Ascending aorta (tissue), 2 donors: ENCODE measurements around the gene TOP2A. TPM values are rescaled to one million over a fixed set of nuclear protein-coding genes. Genes with fewer than 3 reads are reported as not detected.
"Not testable (repeated sequence)": the region's sequence is repeated elsewhere in the genome, so short reads cannot be mapped to it uniquely, and the experiment has no call there.

Source experiments
- DNase-seq, 2 donors: peaks; one replicate each; pipeline ENCODE4 v3.0.0-alpha.2; 2019; ENCODE audit warnings: low spot score in 2 of 2
- H3K27ac ChIP-seq, 2 donors: fragments of 200-600 bp; sonication (generic); one replicate each; pipeline ENCODE4 v1.5.1; 2016 to 2017; ENCODE audit warnings: mild to moderate bottlenecking in 1 of 2
- H3K27me3 ChIP-seq: fragments of 200-600 bp; sonication (generic); one replicate; pipeline ENCODE4 v1.5.1; 2017
- H3K36me3 ChIP-seq, 2 donors: fragments of 200-600 bp; sonication (generic); one replicate each; pipeline ENCODE4 v1.5.1; 2016
- H3K4me1 ChIP-seq, 2 donors: fragments of 200-600 bp; sonication (generic); one replicate each; pipeline ENCODE4 v1.5.1; 2016 to 2017; ENCODE audit warnings: mild to moderate bottlenecking in 1 of 2
- H3K4me3 ChIP-seq, 2 donors: fragments of 200-600 bp; sonication (generic); one replicate each; pipeline ENCODE4 v1.5.1; 2016 to 2017; ENCODE audit warnings: mild to moderate bottlenecking in 1 of 2
- H3K9me3 ChIP-seq, 2 donors: fragments of 200-600 bp; sonication (generic); one replicate each; pipeline ENCODE4 v1.5.1; 2016
- intact Hi-C: fragments of 100-400 bp; cut with DNase I; formaldehyde crosslinking; loops from one replicate; pipeline ENCODE4 v1.15.1; 2023
- total RNA-seq: library from RNA; depleted of rRNA; stranded (reverse); fragments of >200 nt; gene quantifications from one replicate; pipeline ENCODE4 v1.1.0, GENCODE V29; 2016
- TF ChIP-seq, protein P1 (sequence below), 3 experiments: fragments of 200-600 bp in 2 of 3; fragments of 450-650 bp in 1 of 3; sonication (generic) in 2 of 3; IDR thresholded peaks; one replicate each; pipeline ENCODE4 v1.5.1; 2016 to 2019; ENCODE audit warnings: antibody characterized with exemption in 3 of 3, mild to moderate bottlenecking in 1 of 3, moderate library complexity in 1 of 3

The TOP2A gene
- total RNA-seq, 1 donor from 2014 or later = 0.11 TPM

DNA sequence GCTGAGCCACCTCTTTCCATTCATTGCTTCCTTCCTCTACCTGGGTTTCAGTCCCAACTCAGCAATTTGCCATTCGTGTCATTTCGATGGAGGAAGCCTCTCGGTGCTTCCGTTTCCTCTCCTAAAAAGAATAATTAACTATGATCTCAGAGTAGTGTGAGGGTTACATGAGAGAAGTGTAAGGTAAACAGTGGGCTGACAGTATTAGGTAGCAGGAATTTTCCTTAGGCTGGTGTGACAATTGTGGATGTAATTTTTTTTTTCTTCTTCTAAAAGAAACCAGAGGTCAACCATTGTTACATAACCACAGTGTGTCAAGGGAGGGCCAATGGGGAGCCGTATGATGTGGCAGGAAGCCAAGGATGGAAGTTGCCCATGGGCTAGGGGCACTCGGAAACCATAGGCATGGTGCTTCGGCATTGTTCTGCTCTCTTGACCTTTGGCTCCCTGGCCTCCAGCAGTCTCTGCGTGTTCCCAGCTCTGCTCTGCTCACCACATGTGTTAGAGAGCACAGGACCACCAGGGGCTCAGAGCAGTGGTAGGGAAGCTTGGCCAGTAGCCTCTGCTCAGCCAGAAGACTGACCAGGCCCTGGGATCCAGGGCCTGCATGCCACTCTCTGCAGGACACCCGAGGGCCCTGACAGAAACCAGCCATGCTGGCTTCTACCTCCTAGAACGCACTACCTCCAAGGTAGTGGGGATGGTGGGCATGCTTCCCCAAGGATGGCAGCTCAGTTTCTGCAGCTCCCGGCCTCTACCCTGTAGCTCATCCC is 2.0 kb upstream of the TOP2A start:
- H3K9me3 ChIP-seq = no peaks in the 10 kb centered on the region
- TF ChIP-seq, protein P1, sequence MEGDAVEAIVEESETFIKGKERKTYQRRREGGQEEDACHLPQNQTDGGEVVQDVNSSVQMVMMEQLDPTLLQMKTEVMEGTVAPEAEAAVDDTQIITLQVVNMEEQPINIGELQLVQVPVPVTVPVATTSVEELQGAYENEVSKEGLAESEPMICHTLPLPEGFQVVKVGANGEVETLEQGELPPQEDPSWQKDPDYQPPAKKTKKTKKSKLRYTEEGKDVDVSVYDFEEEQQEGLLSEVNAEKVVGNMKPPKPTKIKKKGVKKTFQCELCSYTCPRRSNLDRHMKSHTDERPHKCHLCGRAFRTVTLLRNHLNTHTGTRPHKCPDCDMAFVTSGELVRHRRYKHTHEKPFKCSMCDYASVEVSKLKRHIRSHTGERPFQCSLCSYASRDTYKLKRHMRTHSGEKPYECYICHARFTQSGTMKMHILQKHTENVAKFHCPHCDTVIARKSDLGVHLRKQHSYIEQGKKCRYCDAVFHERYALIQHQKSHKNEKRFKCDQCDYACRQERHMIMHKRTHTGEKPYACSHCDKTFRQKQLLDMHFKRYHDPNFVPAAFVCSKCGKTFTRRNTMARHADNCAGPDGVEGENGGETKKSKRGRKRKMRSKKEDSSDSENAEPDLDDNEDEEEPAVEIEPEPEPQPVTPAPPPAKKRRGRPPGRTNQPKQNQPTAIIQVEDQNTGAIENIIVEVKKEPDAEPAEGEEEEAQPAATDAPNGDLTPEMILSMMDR (IDR thresholded peaks at IDR 0.05) = no peak
- peaks cover 0 to 9% of the 10 kb centered on the region in 2 donors for H3K4me1 ChIP-seq
- H3K4me3 ChIP-seq = no peak overlapping the region
- no peaks in the 10 kb centered on the region for H3K27me3 ChIP-seq
- DNase-seq = no peak
- H3K36me3 ChIP-seq = no peaks in the 10 kb centered on the region
- intact Hi-C loops = loop anchor here (2.0 to 5.0 kb wide), 4 partner anchors 23 to 202 kb away; partner anchors contain the start of genes CDC6, IGFBP4 and WIPF2
- no peak overlapping the region for H3K27ac ChIP-seq

DNA sequence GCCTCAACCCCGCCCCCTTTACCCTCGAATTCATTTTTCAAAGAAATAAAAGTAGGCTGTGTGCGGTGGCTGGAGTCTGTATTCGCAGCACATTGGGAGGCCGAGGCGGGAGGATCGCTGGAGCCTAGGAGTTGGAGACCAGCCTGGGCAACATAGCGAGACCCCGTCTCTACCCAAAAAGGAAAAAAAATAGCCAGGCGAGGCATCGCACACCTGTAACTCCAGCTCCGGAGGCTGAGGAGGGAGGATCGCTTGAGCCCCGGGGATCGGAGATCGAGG is 671 bp upstream of the TOP2A start:
- Histone ChIP-seq H3K36me3 (no peaks in the 10 kb centered on the region), H3K27ac (peak overlapping the region; percentile 42 to 46), H3K9me3 (no peaks in the 10 kb centered on the region), H3K4me3 (peak overlapping the region; percentile 55 to 62), H3K27me3 (no peaks in the 10 kb centered on the region), H3K4me1 (peaks cover 0 to 9% of the 10 kb centered on the region in 2 donors)
- DNase-seq = peak in 1 of 2 donors; percentile 73
- intact Hi-C loops = loop anchor here (2.0 to 5.0 kb wide), 4 partner anchors 24 to 201 kb away; partner anchors contain the start of genes CDC6, IGFBP4 and WIPF2
- TF ChIP-seq, protein P1 (IDR thresholded peaks at IDR 0.05) = no peak

DNA sequence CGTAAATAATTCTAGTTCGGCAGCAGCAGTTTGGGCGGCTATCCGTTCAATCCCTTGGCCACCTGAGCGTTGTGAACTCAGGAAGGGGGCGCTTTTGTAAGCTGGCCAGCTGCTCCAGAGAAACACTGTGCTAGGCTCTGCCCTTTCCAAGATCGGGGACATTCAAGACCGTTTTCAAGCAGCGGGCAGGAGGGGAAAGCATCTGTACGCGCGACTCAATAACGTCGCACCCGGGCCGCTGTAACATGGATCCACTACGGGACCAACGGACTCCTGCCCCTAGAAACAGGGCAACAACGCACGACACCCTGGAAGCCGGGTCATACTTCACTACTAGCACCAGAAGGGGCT is 463 bp downstream of the TOP2A start:
- Histone ChIP-seq H3K4me3 (peak overlapping the region; percentile 55 to 69), H3K9me3 (no peaks in the 10 kb centered on the region), H3K27me3 (no peaks in the 10 kb centered on the region), H3K36me3 (no peaks in the 10 kb centered on the region), H3K4me1 (peaks cover 0 to 9% of the 10 kb centered on the region in 2 donors), H3K27ac (no peak overlapping the region)
- intact Hi-C loops = loop anchor here (5.0 kb wide), 3 partner anchors 105 to 200 kb away; partner anchors contain the start of genes CDC6 and WIPF2
- DNase-seq = no peak
- TF ChIP-seq, protein P1 (IDR thresholded peaks at IDR 0.05) = no peak

DNA sequence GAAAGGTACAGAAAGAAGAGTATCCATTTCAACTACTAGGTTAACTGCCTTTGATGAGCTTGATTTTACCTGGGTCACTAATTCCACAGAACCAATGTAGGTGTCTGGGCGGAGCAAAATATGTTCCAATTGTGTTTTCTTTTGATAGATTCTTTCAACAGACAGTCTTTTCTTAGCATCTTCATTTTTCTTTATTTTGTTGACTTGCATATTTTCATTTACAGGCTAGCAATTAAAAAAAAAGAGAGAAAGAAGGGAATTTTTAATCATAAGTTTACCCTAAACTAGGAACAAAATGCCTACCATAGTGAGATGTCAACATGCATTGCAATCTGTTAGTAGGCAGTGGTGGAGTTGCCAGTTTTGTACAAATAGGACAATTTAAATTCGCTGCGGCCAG is 1.0 kb downstream of the TOP2A start:
- no peaks in the 10 kb centered on the region for H3K27me3 ChIP-seq
- no peaks in the 10 kb centered on the region for H3K9me3 ChIP-seq
- no peak for DNase-seq
- H3K4me3 ChIP-seq = no peak overlapping the region
- TF ChIP-seq, protein P1 (IDR thresholded peaks at IDR 0.05) = no peak
- peaks cover 0 to 9% of the 10 kb centered on the region in 2 donors for H3K4me1 ChIP-seq
- H3K36me3 ChIP-seq = no peaks in the 10 kb centered on the region
- intact Hi-C loops = loop anchor here (5.0 kb wide), 3 partner anchors 104 to 199 kb away; partner anchors contain the start of genes CDC6 and WIPF2
- no peak overlapping the region for H3K27ac ChIP-seq

DNA sequence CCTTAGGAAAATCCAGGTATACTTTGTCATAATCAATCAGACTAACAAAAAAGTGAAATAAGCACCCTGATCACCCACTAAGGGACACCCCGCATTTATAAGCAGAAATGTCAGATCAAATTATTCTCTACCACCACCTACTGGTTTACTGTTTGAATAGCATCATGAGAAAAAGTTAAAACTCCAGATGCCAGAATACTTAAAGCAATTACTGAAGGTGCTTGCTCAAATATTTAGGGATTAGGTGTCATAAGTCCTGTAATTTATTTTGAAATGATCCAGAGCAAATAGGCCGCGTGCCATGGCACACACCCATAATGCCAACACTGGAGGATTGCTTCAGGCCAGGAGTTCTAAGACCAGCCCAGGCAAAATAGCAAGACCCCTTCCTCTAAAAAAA is 2.3 kb downstream of the TOP2A start:
- H3K9me3 ChIP-seq = no peaks in the 10 kb centered on the region
- no peak for DNase-seq
- H3K27ac ChIP-seq = no peak overlapping the region
- intact Hi-C loops = loop anchor here (2.0 to 5.0 kb wide), 4 partner anchors 57 to 198 kb away; partner anchors contain the start of genes CDC6 and WIPF2
- no peak overlapping the region for H3K4me3 ChIP-seq
- no peaks in the 10 kb centered on the region for H3K27me3 ChIP-seq
- TF ChIP-seq, protein P1 (IDR thresholded peaks at IDR 0.05) = peak; percentile 44 to 63 (median 57)
- H3K36me3 ChIP-seq = no peaks in the 10 kb centered on the region
- H3K4me1 ChIP-seq = peaks cover 0 to 9% of the 10 kb centered on the region in 2 donors

DNA sequence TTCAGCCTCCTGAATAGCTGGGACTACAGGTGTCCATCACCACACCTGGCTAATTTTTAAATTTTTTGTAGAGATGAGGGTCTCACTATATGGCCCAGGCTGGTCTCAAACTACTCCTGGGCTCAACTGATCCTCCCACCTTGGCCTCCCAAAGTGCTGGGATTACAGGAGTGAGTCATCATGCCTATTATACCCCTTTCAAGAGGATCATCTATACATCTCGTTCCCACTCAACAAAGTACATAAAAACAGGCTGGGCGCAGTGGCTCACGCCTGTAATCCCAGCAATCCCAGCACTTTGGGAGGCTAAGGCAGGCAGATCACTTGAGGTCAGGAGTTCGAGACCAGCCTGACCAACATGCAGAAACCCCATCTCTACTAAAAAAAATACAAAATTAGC is 3.4 kb downstream of the TOP2A start:
- not testable (repeated sequence) for H3K4me1 ChIP-seq, H3K36me3 ChIP-seq, DNase-seq, H3K27me3 ChIP-seq, H3K9me3 ChIP-seq, H3K4me3 ChIP-seq, H3K27ac ChIP-seq
- intact Hi-C loops = loop anchor here (2.0 kb wide), 1 partner anchor 56 kb away; no protein-coding TSS in a partner anchor
